IMR-90 (cell line): ENCODE measurements around the gene ZNF236. TPM values are rescaled to one million over a fixed set of nuclear protein-coding genes. Genes with fewer than 3 reads are reported as not detected.

Experiments
- ATAC-seq: fragments of 200-7000 bp; cut with Tn5 transposase; 2 replicates; pipeline ENCODE4 v1.9.1; 2020; ENCODE audit warnings: low read depth, mild to moderate bottlenecking, moderate library complexity
- BruUV-seq: library from RNA; stranded (reverse); fragments of 400-500 nt; replicated peaks from 2 replicates; lab custom pipeline; 2021; lab: Mats Ljungman, UMichigan
- CTCF ChIA-PET: fragments of 300-600 bp; formaldehyde crosslinking; extraction: SDS; loops from one replicate; lab custom pipeline; 2021; ENCODE audit warnings: antibody characterized with exemption; lab: Yijun Ruan, JAX
- POLR2A ChIA-PET: fragments of 300-600 bp; sonication (Branson Sonifier 250); formaldehyde crosslinking; loops from one replicate; lab custom pipeline; 2022; ENCODE audit warnings: antibody characterized with exemption; ENCODE audit not compliant: unreplicated experiment; lab: Charles Lee
- DNase-seq: peaks from one replicate; pipeline ENCODE4 v3.0.0; 2013
- H2AFZ ChIP-seq: replicated peaks from 2 replicates; pipeline ENCODE3; 2013; ENCODE audit warnings: low read length, mild to moderate bottlenecking; ENCODE audit not compliant: poor library complexity
- H2AK5ac ChIP-seq: 2 replicates; pipeline ENCODE4 v1.6.1; 2013; ENCODE audit warnings: low read depth, low read length, inconsistent platforms
- H2AK9ac ChIP-seq: replicated peaks from 2 replicates; pipeline ENCODE3; 2013; ENCODE audit warnings: mild to moderate bottlenecking, low read depth, low read length, moderate library complexity; ENCODE audit not compliant: poor library complexity
- H2BK120ac ChIP-seq: 2 replicates; pipeline ENCODE4 v1.6.1; 2013; ENCODE audit warnings: low read depth, low read length, inconsistent platforms
- H2BK15ac ChIP-seq: 3 replicates; pipeline ENCODE4 v1.6.1; 2013; ENCODE audit warnings: low read depth, low read length, inconsistent platforms
- H2BK20ac ChIP-seq: 2 replicates; pipeline ENCODE4 v1.6.1; 2013; ENCODE audit warnings: low read depth, mild to moderate bottlenecking, inconsistent platforms, low read length, moderate library complexity
- H2BK5ac ChIP-seq: 2 replicates; pipeline ENCODE4 v1.6.1; 2013; ENCODE audit warnings: mild to moderate bottlenecking, low read depth, low read length, inconsistent platforms; ENCODE audit not compliant: poor library complexity, severe bottlenecking
- H3K14ac ChIP-seq: replicated peaks from 2 replicates; pipeline ENCODE4 v1.6.1; 2013; ENCODE audit warnings: low read depth, low read length, inconsistent platforms
- H3K18ac ChIP-seq: 2 replicates; pipeline ENCODE4 v1.6.1; 2013; ENCODE audit warnings: low read depth, low read length, control low read depth
- H3K23ac ChIP-seq: 2 replicates; pipeline ENCODE4 v1.6.1; 2013; ENCODE audit warnings: low read depth, low read length, inconsistent platforms
- H3K27ac ChIP-seq: 2 replicates; pipeline ENCODE4 v1.5.1; 2013; ENCODE audit warnings: mild to moderate bottlenecking, control low read depth, low read length; ENCODE audit not compliant: insufficient read depth
- H3K27me3 ChIP-seq: 2 replicates; pipeline ENCODE4 v1.6.1; 2013; ENCODE audit warnings: low read length; ENCODE audit not compliant: control insufficient read depth, insufficient read depth
- H3K36me3 ChIP-seq: 2 replicates; pipeline ENCODE4 v1.6.1; 2013; ENCODE audit warnings: low read length, mixed read lengths; ENCODE audit not compliant: control insufficient read depth, insufficient read depth
- H3K4ac ChIP-seq: 2 replicates; pipeline ENCODE4 v1.6.1; 2013; ENCODE audit warnings: low read depth, low read length, inconsistent platforms
- H3K4me1 ChIP-seq: 2 replicates; pipeline ENCODE4 v1.6.1; 2013; ENCODE audit warnings: low read length, mixed read lengths; ENCODE audit not compliant: control insufficient read depth, insufficient read depth
- H3K4me2 ChIP-seq: 2 replicates; pipeline ENCODE4 v1.6.1; 2013; ENCODE audit warnings: low read depth, mild to moderate bottlenecking, control low read depth, low read length, moderate library complexity
- H3K4me3 ChIP-seq: 2 replicates; pipeline ENCODE4 v1.5.1; 2013; ENCODE audit warnings: low read depth, mild to moderate bottlenecking, control low read depth, low read length, moderate library complexity; ENCODE audit not compliant: insufficient read depth
- H3K56ac ChIP-seq: 2 replicates; pipeline ENCODE4 v1.6.1; 2013; ENCODE audit warnings: low read length, inconsistent platforms; ENCODE audit not compliant: insufficient read depth; ENCODE audit errors: extremely low read depth
- H3K79me1 ChIP-seq, 2 experiments: 2 replicates each; pipeline ENCODE4 v1.6.1; 2013; ENCODE audit warnings: low read length in 2 of 2, inconsistent platforms in 1 of 2, low read depth in 1 of 2
- H3K9ac ChIP-seq: 2 replicates; pipeline ENCODE4 v1.6.1; 2013; ENCODE audit warnings: low read depth, low read length, control low read depth
- H3K9me1 ChIP-seq: 2 replicates; pipeline ENCODE4 v1.6.1; 2013; ENCODE audit warnings: low read length, inconsistent platforms; ENCODE audit not compliant: insufficient read depth
- H3K9me3 ChIP-seq: 2 replicates; pipeline ENCODE4 v1.6.1; 2013; ENCODE audit warnings: low read length; ENCODE audit not compliant: control insufficient read depth, insufficient read depth
- H4K20me1 ChIP-seq: 2 replicates; pipeline ENCODE4 v1.6.1; 2013; ENCODE audit warnings: low read length, inconsistent platforms; ENCODE audit not compliant: insufficient read depth
- H4K5ac ChIP-seq: 2 replicates; pipeline ENCODE4 v1.6.1; 2013; ENCODE audit warnings: mild to moderate bottlenecking, low read depth, low read length, control low read depth
- H4K8ac ChIP-seq, 2 experiments: 2 replicates each; pipeline ENCODE4 v1.6.1; 2013; ENCODE audit warnings: low read depth in 2 of 2, low read length in 2 of 2, control low read depth in 1 of 2, inconsistent platforms in 1 of 2
- H4K91ac ChIP-seq: 2 replicates; pipeline ENCODE4 v1.6.1; 2013; ENCODE audit warnings: low read depth, low read length, inconsistent platforms; ENCODE audit not compliant: insufficient read depth
- BHLHE40 ChIP-seq: fragments of 150-350 bp; IDR thresholded peaks from 2 replicates; pipeline ENCODE4 v1.6.1; 2016; ENCODE audit warnings: mild to moderate bottlenecking, low read depth, low read length
- CTCF ChIP-seq: conservative IDR thresholded peaks from 2 replicates; pipeline ENCODE4 v1.5.1; 2012; ENCODE audit warnings: mild to moderate bottlenecking, low read depth, low read length, improper control_type of control experiment
- ELK1 ChIP-seq: fragments of 150-350 bp; IDR thresholded peaks from 2 replicates; pipeline ENCODE4 v1.6.1; 2016; ENCODE audit warnings: low read depth, mild to moderate bottlenecking, low read length, moderate library complexity, borderline replicate concordance
- MAZ ChIP-seq: IDR thresholded peaks from 2 replicates; pipeline ENCODE4 v1.6.1; 2012; ENCODE audit warnings: low read depth, mild to moderate bottlenecking, low read length, improper control_type of control experiment, moderate library complexity, borderline replicate concordance
- NFE2L2 ChIP-seq: fragments of 150-350 bp; IDR thresholded peaks from 2 replicates; pipeline ENCODE4 v1.6.1; 2016; ENCODE audit warnings: low read depth, mild to moderate bottlenecking, low read length
- POLR2A ChIP-seq: IDR thresholded peaks from 2 replicates; pipeline ENCODE4 v1.6.1; 2012; ENCODE audit warnings: mild to moderate bottlenecking, low read depth, low read length
- RAD21 ChIP-seq: IDR thresholded peaks from 2 replicates; pipeline ENCODE4 v1.6.1; 2012; ENCODE audit warnings: low read length, improper control_type of control experiment
- RCOR1 ChIP-seq: IDR thresholded peaks from 2 replicates; pipeline ENCODE4 v1.6.1; 2012; ENCODE audit warnings: mild to moderate bottlenecking, low read length, improper control_type of control experiment; ENCODE audit not compliant: insufficient replicate concordance
- SMC3 ChIP-seq: fragments of 150-350 bp; IDR thresholded peaks from 2 replicates; pipeline ENCODE4 v1.6.1; 2016; ENCODE audit warnings: low read depth, mild to moderate bottlenecking, antibody characterized with exemption, low read length, moderate library complexity
- WGBS, 2 experiments: methylation state at CpG; one replicate each; pipeline versions ENCODE4 v1.1.5 to v1.1.7; 2013; ENCODE audit warnings: missing lambda C conversion rate in 2 of 2; ENCODE audit not compliant: insufficient read length in 1 of 2; ENCODE audit errors: extremely low coverage in 2 of 2; 5-methylcytosine and 5-hydroxymethylcytosine counted together
- dilution Hi-C: fragments of 300-500 bp; cut with HindIII; formaldehyde crosslinking; loops from one replicate; pipeline ENCODE4 v1.14.3; 2018; ENCODE audit warnings: low sequenced_read_pairs; ENCODE audit not compliant: unreplicated experiment
- in situ Hi-C: fragments of 300-500 bp; cut with MboI; formaldehyde crosslinking; loops from 3 replicates; pipeline ENCODE4 v1.14.3; 2019; ENCODE audit warnings: low sequenced_read_pairs, inconsistent platforms, mixed read lengths
- intact Hi-C: fragments of 100-400 bp; cut with micrococcal nuclease; formaldehyde crosslinking; loops from 2 replicates; pipeline ENCODE4 v1.10.0; 2022
- polyA plus RNA-seq, 3 experiments: library from polyadenylated mRNA; depleted of rRNA; stranded (reverse); fragments of >200 nt; gene quantifications; 2 replicates each; pipeline ENCODE4 v1.2.3, GENCODE V29; 2012; ENCODE audit warnings: low replicate concordance in 1 of 3
- total RNA-seq: library from RNA; depleted of rRNA; stranded (reverse); fragments of >200 nt; gene quantifications from 2 replicates; pipeline ENCODE4 v1.2.3, GENCODE V29; 2012

ZNF236 gene
- total and polyA plus RNA-seq, 2 of the 4 experiments (the other 2 are of a cell fraction): 3.6 to 9.7 TPM

GRCh38 chr18:76922107-76922506 lies 99.8 kb downstream of the ZNF236 start:
- ChIA-PET CTCF (interaction anchor here (0.7 to 1.3 kb wide), 6 partner anchors 10 to 395 kb away, joined by 3 to 6 read pairs (median 5); no protein-coding TSS in a partner anchor), POLR2A (no interaction called here)
- TF ChIP-seq POLR2A: no peak
- peak; percentile 49 for TF ChIP-seq SMC3
- TF ChIP-seq RAD21: peak; percentile 68
- TF ChIP-seq ELK1: no peak
- peak; percentile 63 for TF ChIP-seq CTCF
- no peak for TF ChIP-seq RCOR1
- no peak for TF ChIP-seq NFE2L2
- TF ChIP-seq MAZ: no peak
- no peak for TF ChIP-seq BHLHE40
- in situ Hi-C loops (no loop called here), intact Hi-C loops (loop anchor here (1.0 to 5.0 kb wide), 5 partner anchors 61 to 730 kb away; no protein-coding TSS in a partner anchor), dilution Hi-C loops (no loop called here)
- Histone ChIP-seq H3K56ac (no peak overlapping the region), H3K4ac (no peak overlapping the region), H4K5ac (no peak overlapping the region), H2BK15ac (no peak overlapping the region), H2BK20ac (no peak overlapping the region), H2BK5ac (no peak overlapping the region), H3K27ac (no peak overlapping the region), H4K8ac (no peak overlapping the region), H3K23ac (no peak overlapping the region), H3K9me3 (no peaks in the 10 kb centered on the region), H3K14ac (no peak overlapping the region), H2AK9ac (no peak overlapping the region), H3K36me3 (peaks cover 32% of the 10 kb centered on the region), H2AK5ac (no peak overlapping the region), H3K9ac (no peak overlapping the region), H3K79me1 (peaks cover 0 to 7% of the 10 kb centered on the region in 2 experiments; a peak in 2 of 4 replicates), H3K4me2 (no peak overlapping the region), H2AFZ (peak overlapping the region; percentile 66), H4K20me1 (no peaks in the 10 kb centered on the region), H2BK120ac (no peak overlapping the region), H4K91ac (no peak overlapping the region), H3K9me1 (peaks cover 3% of the 10 kb centered on the region; the same call in 1 of the 2 replicates), H3K27me3 (no peaks in the 10 kb centered on the region), H3K4me1 (peaks cover 5% of the 10 kb centered on the region), H3K4me3 (no peak overlapping the region), H3K18ac (no peak overlapping the region)
- no TSS peak for BruUV-seq
- WGBS, 2 experiments: 55% methylated on average over 4 of the region's 10 CpGs; no CpG with 5 or more reads in 1 of the 2 experiments
- DNase-seq (peak; percentile 58), ATAC-seq (peak; percentile 93)
